Bronchial epithelial cell (primary cell): ENCODE data around the gene SLIT3. TPM values are rescaled to one million over a fixed set of nuclear protein-coding genes. Genes with fewer than 3 reads are reported as not detected.

ENCODE experiments used
- DNase-seq: peaks from one replicate; pipeline ENCODE4 v3.0.0-alpha.2; 2010; ENCODE audit warnings: low read depth
- FAIRE-seq: peaks from 2 replicates; lab custom pipeline; 2011; peaks lifted over from hg19 to GRCh38; lab: Jason Lieb, UNC
- H3K27me3 ChIP-seq: 2 replicates; pipeline ENCODE4 v1.5.1; 2011; ENCODE audit warnings: low read length; ENCODE audit not compliant: control insufficient read depth, insufficient read depth
- H3K36me3 ChIP-seq: 2 replicates; pipeline ENCODE4 v1.5.1; 2011; ENCODE audit warnings: low read length; ENCODE audit not compliant: control insufficient read depth, insufficient read depth
- H3K4me3 ChIP-seq: 2 replicates; pipeline ENCODE4 v1.5.1; 2011; ENCODE audit warnings: mild to moderate bottlenecking, low read depth, low read length, control low read depth
- total RNA-seq: library from RNA; depleted of rRNA; stranded (reverse); fragments of >200 nt; gene quantifications from 2 replicates; pipeline ENCODE4 v1.2.1, GENCODE V29; 2014
- TF ChIP-seq, protein P1 (sequence below): IDR thresholded peaks from 2 replicates; pipeline ENCODE4 v1.5.1; 2011; ENCODE audit warnings: mild to moderate bottlenecking, moderate library complexity, low read length, control low read depth, inconsistent platforms; ENCODE audit not compliant: insufficient read depth, severe bottlenecking

The SLIT3 gene
- total RNA-seq, 1 donor from 2014 or later, result 0.79 TPM

GRCh38 chr5:168788107-168788506, 512.8 kb downstream of the SLIT3 start:
- Histone ChIP-seq H3K4me3 (no peak overlapping the region), H3K27me3 (no peaks in the 10 kb centered on the region), H3K36me3 (no peaks in the 10 kb centered on the region)
- TF ChIP-seq, protein P1, sequence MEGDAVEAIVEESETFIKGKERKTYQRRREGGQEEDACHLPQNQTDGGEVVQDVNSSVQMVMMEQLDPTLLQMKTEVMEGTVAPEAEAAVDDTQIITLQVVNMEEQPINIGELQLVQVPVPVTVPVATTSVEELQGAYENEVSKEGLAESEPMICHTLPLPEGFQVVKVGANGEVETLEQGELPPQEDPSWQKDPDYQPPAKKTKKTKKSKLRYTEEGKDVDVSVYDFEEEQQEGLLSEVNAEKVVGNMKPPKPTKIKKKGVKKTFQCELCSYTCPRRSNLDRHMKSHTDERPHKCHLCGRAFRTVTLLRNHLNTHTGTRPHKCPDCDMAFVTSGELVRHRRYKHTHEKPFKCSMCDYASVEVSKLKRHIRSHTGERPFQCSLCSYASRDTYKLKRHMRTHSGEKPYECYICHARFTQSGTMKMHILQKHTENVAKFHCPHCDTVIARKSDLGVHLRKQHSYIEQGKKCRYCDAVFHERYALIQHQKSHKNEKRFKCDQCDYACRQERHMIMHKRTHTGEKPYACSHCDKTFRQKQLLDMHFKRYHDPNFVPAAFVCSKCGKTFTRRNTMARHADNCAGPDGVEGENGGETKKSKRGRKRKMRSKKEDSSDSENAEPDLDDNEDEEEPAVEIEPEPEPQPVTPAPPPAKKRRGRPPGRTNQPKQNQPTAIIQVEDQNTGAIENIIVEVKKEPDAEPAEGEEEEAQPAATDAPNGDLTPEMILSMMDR, result no peak
- DNase-seq, result no peak
- peak; percentile 28 for FAIRE-seq

GRCh38 chr5:168786147-168786546, 514.8 kb downstream of the SLIT3 start:
- TF ChIP-seq, protein P1, result no peak
- H3K4me3 ChIP-seq, result no peak overlapping the region
- no peaks in the 10 kb centered on the region for H3K27me3 ChIP-seq
- H3K36me3 ChIP-seq, result no peaks in the 10 kb centered on the region
- no peak for FAIRE-seq
- no peak for DNase-seq

GRCh38 chr5:168784454-168784853, 516.5 kb downstream of the SLIT3 start:
- Histone ChIP-seq H3K36me3 (no peaks in the 10 kb centered on the region), H3K27me3 (no peaks in the 10 kb centered on the region)
- no peak for FAIRE-seq

DNA sequence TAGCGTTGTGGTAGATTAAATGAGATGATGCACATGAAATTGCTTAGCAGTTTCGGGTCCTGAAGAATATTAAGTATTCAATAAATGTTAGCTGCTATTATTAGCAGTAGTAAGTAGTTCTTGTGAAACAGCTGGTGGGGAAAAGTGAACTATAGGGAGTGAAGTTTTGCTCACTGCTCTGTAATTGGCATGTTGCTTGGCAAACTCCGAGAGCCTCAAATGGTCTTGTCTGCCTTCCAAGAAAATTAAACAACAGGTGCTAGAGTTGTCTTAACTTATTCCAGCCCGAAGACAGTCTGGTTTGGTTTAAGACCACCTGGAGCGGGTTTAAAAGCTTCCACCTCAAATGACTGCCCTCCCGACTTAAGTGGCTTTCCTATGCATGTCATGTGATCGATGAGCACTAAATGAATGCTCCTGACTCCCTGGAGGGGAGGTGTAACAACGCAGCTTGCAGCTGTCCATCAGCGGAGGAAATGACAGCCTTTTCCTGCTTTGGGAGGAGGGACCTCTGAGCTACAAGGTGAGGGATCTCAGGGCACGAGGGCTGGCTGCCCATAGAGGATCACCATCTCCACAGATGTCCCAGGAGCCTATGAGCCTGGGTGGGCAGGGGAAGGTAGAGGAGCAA, 518.9 kb downstream of the SLIT3 start:
- H3K27me3 ChIP-seq, result no peaks in the 10 kb centered on the region

More at GRCh38 chr5:168784454-168784853, 516.5 kb downstream of the SLIT3 start:
- DNase-seq, result no peak
- TF ChIP-seq, protein P1, result no peak
- H3K4me3 ChIP-seq, result no peak overlapping the region

DNA sequence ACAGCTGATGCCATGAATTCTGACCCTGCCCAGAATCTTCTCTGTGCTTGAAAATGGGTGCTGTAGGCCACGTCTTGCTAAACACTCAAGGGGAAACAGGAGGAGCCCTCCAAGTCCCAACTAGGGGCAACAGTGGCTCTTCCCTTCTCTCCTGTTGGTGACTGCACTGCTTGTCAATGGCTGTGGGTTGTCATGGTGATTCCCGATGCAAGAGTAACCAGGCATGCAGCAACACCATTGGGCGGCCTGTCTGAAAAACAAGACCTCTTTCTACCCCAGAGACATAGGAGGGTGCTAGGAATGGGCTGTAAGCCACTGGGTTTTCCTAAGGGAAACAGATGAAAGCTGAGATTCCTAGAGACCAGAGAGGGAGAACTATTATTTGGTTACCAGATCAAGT, 520.1 kb downstream of the SLIT3 start:
- Histone ChIP-seq H3K27me3 (no peaks in the 10 kb centered on the region), H3K4me3 (no peak overlapping the region), H3K36me3 (no peaks in the 10 kb centered on the region)
- DNase-seq (no peak), FAIRE-seq (no peak)
- TF ChIP-seq, protein P1, result no peak

More for the DNA sequence above, 518.9 kb downstream of the SLIT3 start:
- Histone ChIP-seq H3K4me3 (no peak overlapping the region), H3K36me3 (no peaks in the 10 kb centered on the region)
- TF ChIP-seq, protein P1, result no peak
- peak; percentile 10 for DNase-seq
- FAIRE-seq, result no peak

DNA sequence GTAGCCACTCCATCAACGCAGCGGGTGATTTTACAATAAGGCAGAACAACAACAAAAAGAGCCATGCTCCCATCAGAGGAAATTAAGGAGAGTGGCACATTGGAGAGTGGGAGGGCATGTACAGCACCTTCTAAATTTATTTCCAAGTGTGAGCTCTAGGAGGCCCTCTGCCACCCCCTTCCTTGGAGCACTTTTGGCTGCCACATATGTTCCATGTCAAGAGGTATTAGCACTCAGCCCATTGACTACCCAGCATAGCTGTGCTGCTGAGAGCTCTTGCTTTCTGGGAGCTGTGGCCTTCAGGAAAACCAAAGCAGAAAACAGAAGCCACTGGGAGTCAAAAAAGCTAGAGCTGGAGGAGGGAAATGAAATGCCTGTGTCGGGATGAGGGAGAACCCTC, 521.6 kb downstream of the SLIT3 start:
- TF ChIP-seq, protein P1, result no peak
- Histone ChIP-seq H3K27me3 (no peaks in the 10 kb centered on the region), H3K36me3 (no peaks in the 10 kb centered on the region), H3K4me3 (no peak overlapping the region)
- FAIRE-seq, result no peak
- no peak for DNase-seq
